ENCODE data around the gene GALNT14. TPM values are rescaled to one million over a fixed set of nuclear protein-coding genes. Genes with fewer than 3 reads are reported as not detected.

The GALNT14 gene
- total and polyA plus RNA-seq, 10 donors, result 2.7 to 18.5 (median 4.5) TPM

DNA sequence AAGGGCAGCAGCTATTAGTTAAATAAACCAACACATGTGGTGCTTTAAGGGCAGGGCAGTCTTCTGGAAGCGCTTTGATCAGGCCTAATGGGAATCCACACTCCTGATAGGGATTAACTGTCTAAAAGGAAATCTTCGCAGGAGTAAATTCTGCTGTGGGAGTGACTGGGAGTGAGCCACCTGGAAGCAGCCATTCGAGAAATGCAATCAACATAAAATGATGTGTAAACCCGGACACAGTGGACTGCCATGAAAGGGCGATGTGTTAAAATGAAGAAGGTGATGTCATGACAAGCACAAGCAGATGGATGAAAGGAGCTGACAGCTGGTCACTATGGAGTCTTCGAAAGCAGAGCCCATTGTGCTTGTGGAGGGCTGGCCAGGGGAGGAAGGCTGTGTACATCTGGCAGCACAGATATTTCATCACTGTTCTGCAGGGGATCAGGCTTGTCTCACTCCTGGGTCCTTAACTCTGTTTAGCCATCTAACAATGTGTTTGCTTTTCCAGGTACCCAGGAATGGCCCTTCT is 24.8 kb upstream of the GALNT14 start:
- intact Hi-C loops (cut with DNase I; ENCODE audit: low total_unique reads), result loop anchor here (10.0 kb wide), 1 partner anchor 298 kb away; no protein-coding TSS in a partner anchor

DNA sequence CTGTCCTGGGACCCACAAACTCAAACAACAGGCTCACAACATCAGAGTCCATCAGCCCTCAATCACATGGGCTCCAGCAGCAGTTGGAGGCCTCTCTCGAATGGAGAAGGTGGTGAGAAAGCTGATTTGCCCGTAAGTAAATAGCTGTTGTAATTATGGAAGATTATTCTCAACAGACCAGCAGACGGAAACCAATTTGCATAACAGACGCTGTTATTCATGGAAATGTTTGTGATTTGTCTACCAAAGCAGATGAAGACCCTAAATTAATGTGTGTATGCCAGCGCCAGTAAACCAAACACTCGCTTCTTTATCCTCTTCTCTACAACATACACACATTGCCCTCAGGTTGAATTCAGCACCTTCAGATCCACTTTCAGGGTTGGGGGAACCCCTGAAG is 23.4 kb upstream of the GALNT14 start:
- Histone ChIP-seq H3K9me3 (no peaks in the 10 kb centered on the region), H3K36me3 (no peaks in the 10 kb centered on the region), H3K27ac (no peak overlapping the region), H3K4me3 (no peak overlapping the region), H3K27me3 (replicated peaks in 1 of 7) (no peaks in the 10 kb centered on the region), H3K4me1 (no peaks in the 10 kb centered on the region)
- intact Hi-C loops (cut with DNase I; ENCODE audit: low total_unique reads), result loop anchor here (10.0 kb wide), 1 partner anchor 297 kb away; no protein-coding TSS in a partner anchor
- no peak for TF ChIP-seq POLR2A (IDR thresholded peaks at IDR 0.05)
- no peak for TF ChIP-seq POLR2AphosphoS5 (IDR thresholded peaks at IDR 0.05)
- TF ChIP-seq CTCF (IDR thresholded peaks at IDR 0.05 in 8 of 11, conservative IDR thresholded peaks at IDR 0.05 in 3 of 11), result no peak
- DNase-seq, result no peak
- 79 to 93% (median 84%) methylated on average over 6 of the region's 6 CpGs for WGBS, 5 donors

More for the DNA sequence above, 24.8 kb upstream of the GALNT14 start:
- Histone ChIP-seq H3K4me3 (no peak overlapping the region), H3K36me3 (no peaks in the 10 kb centered on the region), H3K27me3 (replicated peaks in 1 of 7) (no peaks in the 10 kb centered on the region), H3K4me1 (no peaks in the 10 kb centered on the region), H3K9me3 (no peaks in the 10 kb centered on the region), H3K27ac (no peak overlapping the region)
- TF ChIP-seq POLR2AphosphoS5 (IDR thresholded peaks at IDR 0.05), result no peak
- TF ChIP-seq CTCF (IDR thresholded peaks at IDR 0.05 in 8 of 11, conservative IDR thresholded peaks at IDR 0.05 in 3 of 11), result no peak
- TF ChIP-seq POLR2A (IDR thresholded peaks at IDR 0.05), result no peak
- no peak for DNase-seq
- 86 to 89% (median 88%) methylated on average over 6 of the region's 6 CpGs for WGBS, 5 donors

GRCh38 chr2:31151501-31151900 is 13.3 kb upstream of the GALNT14 start:
- H3K27ac ChIP-seq, result no peak overlapping the region
- no peaks in the 10 kb centered on the region for H3K36me3 ChIP-seq
- intact Hi-C loops (cut with DNase I; ENCODE audit: low total_unique reads), result no loop called here
- WGBS, 5 donors, result 75 to 89% (median 83%) methylated on average over 6 of the region's 6 CpGs
- no peaks in the 10 kb centered on the region for H3K27me3 ChIP-seq (replicated peaks in 1 of 7)
- TF ChIP-seq POLR2AphosphoS5 (IDR thresholded peaks at IDR 0.05) (no peak), CTCF (IDR thresholded peaks at IDR 0.05 in 8 of 11, conservative IDR thresholded peaks at IDR 0.05 in 3 of 11) (no peak), POLR2A (IDR thresholded peaks at IDR 0.05) (no peak)
- DNase-seq, result no peak
- H3K4me1 ChIP-seq, result no peaks in the 10 kb centered on the region
- peaks cover 0 to 13% (median 1%) of the 10 kb centered on the region in 8 donors for H3K9me3 ChIP-seq
- no peak overlapping the region for H3K4me3 ChIP-seq

DNA sequence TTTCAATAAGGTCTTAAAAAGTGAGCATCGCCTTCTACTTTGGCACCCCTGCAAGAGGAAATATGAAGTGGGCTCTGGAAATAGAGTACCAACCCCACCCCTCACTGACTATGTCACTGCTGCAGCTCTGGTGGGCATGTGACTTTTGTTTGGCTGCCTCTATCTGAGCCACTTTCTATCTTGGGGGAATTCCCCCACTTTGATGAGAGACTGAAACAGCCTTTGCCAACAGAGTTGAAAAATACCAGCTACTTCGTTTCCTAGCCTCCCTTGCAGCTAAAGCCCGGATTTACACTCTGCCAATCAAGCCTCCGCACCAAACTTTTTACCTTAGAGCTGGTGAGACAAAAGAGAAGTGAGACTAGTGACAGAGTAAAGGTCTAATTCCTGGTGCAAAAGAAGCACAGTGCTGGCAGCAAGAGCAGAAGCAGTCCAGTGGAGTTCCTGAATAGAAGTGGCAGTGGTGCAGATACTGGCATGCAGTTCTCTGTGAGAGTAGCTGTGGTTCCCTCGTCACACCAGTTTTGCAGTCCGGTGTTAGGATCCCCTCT is 12.0 kb upstream of the GALNT14 start:
- intact Hi-C loops (cut with DNase I; ENCODE audit: low total_unique reads), result no loop called here
- Histone ChIP-seq H3K4me1 (no peaks in the 10 kb centered on the region), H3K27ac (no peak overlapping the region), H3K36me3 (no peaks in the 10 kb centered on the region), H3K4me3 (no peak overlapping the region), H3K27me3 (replicated peaks in 1 of 7) (no peaks in the 10 kb centered on the region), H3K9me3 (peaks cover 0 to 13% (median 1%) of the 10 kb centered on the region in 8 donors)
- no peak for DNase-seq
- 76 to 85% (median 82%) methylated on average over 6 of the region's 6 CpGs for WGBS, 5 donors
- TF ChIP-seq POLR2A (IDR thresholded peaks at IDR 0.05) (no peak), POLR2AphosphoS5 (IDR thresholded peaks at IDR 0.05) (no peak), CTCF (IDR thresholded peaks at IDR 0.05 in 8 of 11, conservative IDR thresholded peaks at IDR 0.05 in 3 of 11) (no peak)
